Smooth muscle cell (in vitro differentiated cells): ENCODE measurements around the gene ITPKC. TPM values are rescaled to one million over a fixed set of nuclear protein-coding genes. Genes with fewer than 3 reads are reported as not detected.
A peak's percentile ranks its signal among the peaks of the same experiment; 100 is the strongest.

Source experiments
- DNase-seq: peaks from one replicate; lab custom pipeline; 2025; ENCODE audit not compliant: unreplicated experiment; lab: John Stamatoyannopoulos, UW
- H2AFZ ChIP-seq: fragments of 200-600 bp; sonication (generic); 2 replicates; pipeline ENCODE4 v1.6.0; 2016; ENCODE audit warnings: antibody characterized with exemption, low read depth, mild to moderate bottlenecking
- H3F3A ChIP-seq: fragments of 200-600 bp; sonication (generic); 2 replicates; pipeline ENCODE4 v1.6.0; 2017; ENCODE audit warnings: antibody characterized with exemption, low read depth
- H3K27ac ChIP-seq: fragments of 200-600 bp; sonication (generic); 2 replicates; pipeline ENCODE4 v1.5.1; 2016; ENCODE audit warnings: low read depth, mild to moderate bottlenecking
- H3K27me3 ChIP-seq: fragments of 200-600 bp; sonication (generic); 2 replicates; pipeline ENCODE4 v1.6.1; 2016; ENCODE audit warnings: low read depth, mild to moderate bottlenecking
- H3K36me3 ChIP-seq: fragments of 200-600 bp; sonication (generic); 2 replicates; pipeline ENCODE4 v1.5.1; 2016; ENCODE audit warnings: low read depth
- H3K4me1 ChIP-seq: fragments of 200-600 bp; sonication (generic); 2 replicates; pipeline ENCODE4 v1.5.1; 2016; ENCODE audit warnings: low read depth
- H3K4me2 ChIP-seq: fragments of 200-600 bp; sonication (generic); 2 replicates; pipeline ENCODE4 v1.6.0; 2016; ENCODE audit warnings: mild to moderate bottlenecking
- H3K4me3 ChIP-seq: fragments of 200-600 bp; sonication (generic); 2 replicates; pipeline ENCODE4 v1.5.1; 2016; ENCODE audit warnings: mild to moderate bottlenecking
- H3K79me2 ChIP-seq: fragments of 200-600 bp; sonication (generic); 2 replicates; pipeline ENCODE4 v1.6.0; 2016; ENCODE audit warnings: low read depth, mild to moderate bottlenecking
- H3K9ac ChIP-seq: fragments of 200-600 bp; sonication (generic); 2 replicates; pipeline ENCODE4 v1.6.0; 2016; ENCODE audit warnings: low read depth
- H3K9me3 ChIP-seq: fragments of 200-600 bp; sonication (generic); replicated peaks from 2 replicates; pipeline ENCODE4 v1.5.1; 2016; ENCODE audit warnings: low read depth
- H4K20me1 ChIP-seq: fragments of 200-600 bp; sonication (generic); 2 replicates; pipeline ENCODE4 v1.6.0; 2016; ENCODE audit warnings: low read depth
- WGBS: methylation state at CpG from one replicate; pipeline ENCODE4 v1.1.7; 2016; ENCODE audit warnings: low lambda C conversion rate; 5-methylcytosine and 5-hydroxymethylcytosine counted together
- polyA plus RNA-seq: library from polyadenylated mRNA; unstranded; fragments of >200 nt; fragmentation: Nextera tagmentation; extraction: Ambion mirVana; gene quantifications from 2 replicates; pipeline ENCODE4 v1.2.1, GENCODE V29; 2016
- total RNA-seq: library from RNA; depleted of rRNA; stranded (reverse); fragments of >200 nt; gene quantifications from 2 replicates; pipeline ENCODE4 v1.2.3, GENCODE V29; 2014
- TF ChIP-seq, protein P1 (sequence below): fragments of 200-600 bp; sonication (generic); IDR thresholded peaks from 2 replicates; pipeline ENCODE4 v1.5.1; 2017; ENCODE audit warnings: borderline replicate concordance, mild to moderate bottlenecking, antibody characterized with exemption; ENCODE audit not compliant: insufficient read depth, poor library complexity, severe bottlenecking

The ITPKC gene
- total and polyA plus RNA-seq, 2 experiments from 2014 or later, result 24.1 to 25.0 TPM

- Histone ChIP-seq H3K27ac (peak overlapping the region; percentile 70), H3K27me3 (no peaks in the 10 kb centered on the region), H3K9me3 (no peaks in the 10 kb centered on the region), H3K79me2 (peaks cover 30% of the 10 kb centered on the region), H3K9ac (no peak overlapping the region), H2AFZ (no peak overlapping the region), H3K4me2 (peak overlapping the region; percentile 88), H3F3A (no peaks in the 10 kb centered on the region), H4K20me1 (peaks cover 28% of the 10 kb centered on the region), H3K4me1 (peaks cover 17% of the 10 kb centered on the region), H3K36me3 (no peaks in the 10 kb centered on the region), H3K4me3 (no peak overlapping the region)
- WGBS, result 87% methylated on average over 22 of the region's 24 CpGs
- DNase-seq, result no peak
- TF ChIP-seq, protein P1, sequence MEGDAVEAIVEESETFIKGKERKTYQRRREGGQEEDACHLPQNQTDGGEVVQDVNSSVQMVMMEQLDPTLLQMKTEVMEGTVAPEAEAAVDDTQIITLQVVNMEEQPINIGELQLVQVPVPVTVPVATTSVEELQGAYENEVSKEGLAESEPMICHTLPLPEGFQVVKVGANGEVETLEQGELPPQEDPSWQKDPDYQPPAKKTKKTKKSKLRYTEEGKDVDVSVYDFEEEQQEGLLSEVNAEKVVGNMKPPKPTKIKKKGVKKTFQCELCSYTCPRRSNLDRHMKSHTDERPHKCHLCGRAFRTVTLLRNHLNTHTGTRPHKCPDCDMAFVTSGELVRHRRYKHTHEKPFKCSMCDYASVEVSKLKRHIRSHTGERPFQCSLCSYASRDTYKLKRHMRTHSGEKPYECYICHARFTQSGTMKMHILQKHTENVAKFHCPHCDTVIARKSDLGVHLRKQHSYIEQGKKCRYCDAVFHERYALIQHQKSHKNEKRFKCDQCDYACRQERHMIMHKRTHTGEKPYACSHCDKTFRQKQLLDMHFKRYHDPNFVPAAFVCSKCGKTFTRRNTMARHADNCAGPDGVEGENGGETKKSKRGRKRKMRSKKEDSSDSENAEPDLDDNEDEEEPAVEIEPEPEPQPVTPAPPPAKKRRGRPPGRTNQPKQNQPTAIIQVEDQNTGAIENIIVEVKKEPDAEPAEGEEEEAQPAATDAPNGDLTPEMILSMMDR, result no peak
These were observed 25.3 kb upstream of the ITPKC start for GRCh38 chr19:40691421-40692211.

GRCh38 chr19:40692212-40692551, 24.7 kb upstream of the ITPKC start:
- H3K27ac ChIP-seq, result no peak overlapping the region
- DNase-seq, result no peak
- H3K4me3 ChIP-seq, result no peak overlapping the region
- no peaks in the 10 kb centered on the region for H3K9me3 ChIP-seq
- peaks cover 17% of the 10 kb centered on the region for H3K4me1 ChIP-seq
- H4K20me1 ChIP-seq, result peaks cover 22% of the 10 kb centered on the region
- WGBS, result 96% methylated on average over 10 of the region's 14 CpGs
- TF ChIP-seq, protein P1, result no peak
- H3K4me2 ChIP-seq, result no peak overlapping the region
- no peaks in the 10 kb centered on the region for H3F3A ChIP-seq
- H3K27me3 ChIP-seq, result no peaks in the 10 kb centered on the region
- H3K9ac ChIP-seq, result no peak overlapping the region
- H3K36me3 ChIP-seq, result no peaks in the 10 kb centered on the region
- H3K79me2 ChIP-seq, result peaks cover 29% of the 10 kb centered on the region
- no peak overlapping the region for H2AFZ ChIP-seq

- no peak overlapping the region for H3K9ac ChIP-seq
- 97% methylated on average over 11 of the region's 11 CpGs for WGBS
These were observed 23.6 kb upstream of the ITPKC start for GRCh38 chr19:40693150-40693788.

More at GRCh38 chr19:40693150-40693788, 23.6 kb upstream of the ITPKC start:
- Histone ChIP-seq H3K79me2 (peaks cover 21% of the 10 kb centered on the region), H3K4me3 (no peak overlapping the region), H3K27me3 (no peaks in the 10 kb centered on the region), H3K4me1 (peaks cover 17% of the 10 kb centered on the region), H2AFZ (no peak overlapping the region), H3K36me3 (no peaks in the 10 kb centered on the region), H3K27ac (no peak overlapping the region), H3K9me3 (no peaks in the 10 kb centered on the region), H4K20me1 (peaks cover 11% of the 10 kb centered on the region), H3F3A (no peaks in the 10 kb centered on the region), H3K4me2 (no peak overlapping the region)
- DNase-seq, result no peak
- TF ChIP-seq, protein P1, result no peak
